ENCODE measurements around the gene CUL4B.
"Not testable (repeated sequence)": the region's sequence is repeated elsewhere in the genome, so short reads cannot be mapped to it uniquely, and the experiment has no call there.

Gene CUL4B

DNA sequence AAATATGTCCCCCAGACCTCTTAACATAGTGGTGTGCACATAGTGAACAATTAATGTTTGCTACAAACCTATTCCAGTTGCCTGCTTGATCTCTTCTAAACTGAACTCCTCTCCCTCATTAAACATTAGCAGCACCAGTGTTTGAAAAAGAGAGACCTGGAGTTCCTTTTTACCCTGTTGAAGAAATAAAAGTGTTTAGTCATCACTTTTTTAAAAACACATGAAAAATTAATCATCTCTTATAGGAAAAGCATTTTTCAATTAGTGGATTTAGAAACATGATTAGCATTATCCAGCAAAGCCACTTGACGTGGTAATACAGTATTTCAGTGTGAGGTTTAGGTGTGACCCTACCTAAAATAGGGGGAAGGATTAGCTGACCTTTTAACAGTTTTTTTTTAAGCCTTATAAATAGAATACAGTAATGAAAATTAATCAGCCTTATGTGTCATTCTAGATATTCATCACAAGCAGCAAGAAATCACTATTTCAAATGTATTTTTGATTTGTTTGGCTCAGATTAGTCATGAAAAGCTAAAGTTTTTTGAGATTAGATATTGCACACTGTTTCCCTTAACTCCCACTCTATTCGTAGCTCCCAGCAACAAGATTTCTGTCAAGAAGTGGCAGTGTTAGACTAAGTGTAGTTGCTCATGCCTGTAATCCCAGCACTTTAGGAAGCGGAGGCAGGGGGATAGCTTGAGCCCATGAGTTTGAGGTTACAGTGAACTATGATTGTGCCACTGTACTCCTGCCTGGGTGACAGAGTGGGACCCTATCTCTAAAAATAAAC is 26.2 kb downstream of the CUL4B start:
- DNase-seq (ENCODE audit: extremely low read depth in 1 of 2, low read depth in 1 of 2) = no peak

DNA sequence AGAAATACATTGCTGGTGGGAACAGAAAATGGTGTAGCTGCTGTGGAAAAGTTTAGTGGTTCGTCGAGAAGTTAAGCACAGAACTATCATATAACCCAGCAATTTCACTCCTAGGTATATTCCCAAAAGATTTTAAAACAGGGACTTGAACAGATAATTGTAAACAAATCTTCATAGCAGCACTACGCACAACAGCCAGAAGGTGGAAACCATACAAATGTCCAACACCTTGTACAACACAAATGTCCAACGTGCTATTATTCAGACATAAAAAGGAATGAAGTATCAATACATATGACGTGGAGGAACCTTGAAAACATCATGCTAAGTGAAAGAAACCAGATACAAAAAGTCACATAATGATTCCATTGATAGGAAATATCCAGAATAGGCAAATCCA is 37.9 kb downstream of the CUL4B start:
- DNase-seq (ENCODE audit: extremely low read depth in 1 of 2, low read depth in 1 of 2) = no peak

DNA sequence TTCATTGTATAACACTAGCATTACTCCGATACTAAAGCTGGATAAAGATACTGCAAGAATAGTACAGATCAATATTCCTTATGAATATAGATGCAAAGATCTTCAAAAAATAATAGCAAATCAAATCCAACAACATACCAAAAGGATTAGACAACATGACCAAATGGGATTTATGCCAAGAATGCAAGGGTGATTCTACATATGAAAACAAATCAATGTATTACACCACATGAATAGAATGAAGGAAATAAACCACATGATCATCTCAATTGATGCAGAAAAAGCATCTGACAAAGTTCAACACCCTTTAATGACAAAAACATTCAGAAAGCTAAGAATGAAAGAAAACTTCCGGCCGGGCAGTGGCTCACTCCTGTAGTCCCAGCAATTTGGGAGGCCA is 42.8 kb downstream of the CUL4B start:
- no peak for DNase-seq (ENCODE audit: extremely low read depth in 1 of 2, low read depth in 1 of 2)

DNA sequence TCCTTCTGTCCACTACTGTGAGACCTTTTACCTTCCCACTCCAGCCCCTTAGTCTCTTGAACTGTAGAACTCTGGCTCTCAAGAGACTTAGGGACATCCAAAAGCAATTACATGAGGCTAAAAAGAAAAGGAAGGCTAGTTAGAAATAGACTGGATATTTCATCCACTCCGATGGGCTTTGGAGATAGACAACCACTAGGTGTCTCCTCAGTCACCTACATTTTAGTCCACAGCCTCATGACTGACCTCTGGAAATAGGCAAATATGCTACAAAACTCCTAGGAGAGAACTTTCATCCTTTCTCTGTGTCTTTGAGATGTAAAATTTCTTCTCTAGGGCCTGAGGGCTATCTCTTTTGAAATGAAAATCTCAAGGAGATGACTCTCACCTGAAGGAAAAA is 46.5 kb downstream of the CUL4B start:
- no peak for DNase-seq (ENCODE audit: extremely low read depth in 1 of 2, low read depth in 1 of 2)

DNA sequence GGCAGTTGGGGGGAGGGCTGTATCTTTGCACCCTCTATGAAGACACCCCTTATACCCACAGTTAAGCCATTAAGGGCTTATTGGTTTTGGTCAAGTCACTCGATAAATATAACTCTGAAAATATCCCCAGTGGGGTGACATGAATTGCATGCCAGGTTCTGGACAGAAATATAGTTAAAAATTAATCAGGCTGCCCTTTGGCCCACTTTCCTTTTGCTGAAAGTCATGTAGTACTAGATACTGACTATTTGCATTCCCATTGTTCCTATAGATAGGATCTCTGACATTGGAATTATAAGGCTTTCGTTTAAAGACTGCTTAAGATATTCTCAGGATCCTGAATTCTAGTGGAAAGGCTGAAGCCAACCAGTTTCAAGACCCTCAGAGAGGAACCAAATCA is 48.1 kb downstream of the CUL4B start:
- DNase-seq (ENCODE audit: extremely low read depth in 1 of 2, low read depth in 1 of 2) = no peak

DNA sequence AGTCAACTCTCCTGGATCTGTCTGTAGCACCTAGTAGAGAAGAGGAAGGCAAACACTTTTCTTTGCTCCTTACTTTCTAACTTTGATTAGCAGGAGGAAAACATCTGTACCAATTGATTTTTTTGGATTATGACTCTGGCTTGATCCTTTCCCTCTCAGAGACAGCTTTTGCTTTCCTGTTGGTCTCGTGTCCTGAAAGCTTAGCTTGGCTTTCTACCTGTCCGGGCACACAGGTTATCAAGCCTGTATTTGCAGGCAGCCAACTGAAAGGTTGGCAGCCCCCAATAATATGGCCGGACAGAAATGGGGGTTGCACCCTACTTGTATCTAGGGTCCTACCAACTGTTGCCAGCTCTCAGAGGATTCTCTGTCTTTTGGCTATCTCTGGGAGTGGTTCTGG is 48.5 kb downstream of the CUL4B start:
- DNase-seq (ENCODE audit: extremely low read depth in 1 of 2, low read depth in 1 of 2) = no peak

DNA sequence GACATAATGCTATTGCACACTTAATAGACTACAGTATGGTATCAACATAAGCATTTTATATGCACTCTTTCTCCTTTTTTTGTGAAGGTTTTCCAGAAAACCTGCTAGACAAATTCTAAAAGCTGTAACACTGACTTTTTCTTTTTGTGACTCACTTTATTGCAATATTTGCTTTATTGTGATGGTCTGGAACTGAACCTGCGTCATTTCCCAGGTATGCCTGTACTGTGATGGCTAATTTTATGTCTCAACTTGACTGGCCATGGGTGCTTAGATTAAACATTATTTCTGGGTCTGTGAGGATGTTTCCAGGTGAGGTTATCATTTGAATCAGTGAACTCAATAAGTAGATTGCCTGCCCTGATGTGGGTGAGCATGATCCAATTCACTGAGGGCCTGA is 56.2 kb downstream of the CUL4B start:
- no peak for DNase-seq (ENCODE audit: extremely low read depth in 1 of 2, low read depth in 1 of 2)

DNA sequence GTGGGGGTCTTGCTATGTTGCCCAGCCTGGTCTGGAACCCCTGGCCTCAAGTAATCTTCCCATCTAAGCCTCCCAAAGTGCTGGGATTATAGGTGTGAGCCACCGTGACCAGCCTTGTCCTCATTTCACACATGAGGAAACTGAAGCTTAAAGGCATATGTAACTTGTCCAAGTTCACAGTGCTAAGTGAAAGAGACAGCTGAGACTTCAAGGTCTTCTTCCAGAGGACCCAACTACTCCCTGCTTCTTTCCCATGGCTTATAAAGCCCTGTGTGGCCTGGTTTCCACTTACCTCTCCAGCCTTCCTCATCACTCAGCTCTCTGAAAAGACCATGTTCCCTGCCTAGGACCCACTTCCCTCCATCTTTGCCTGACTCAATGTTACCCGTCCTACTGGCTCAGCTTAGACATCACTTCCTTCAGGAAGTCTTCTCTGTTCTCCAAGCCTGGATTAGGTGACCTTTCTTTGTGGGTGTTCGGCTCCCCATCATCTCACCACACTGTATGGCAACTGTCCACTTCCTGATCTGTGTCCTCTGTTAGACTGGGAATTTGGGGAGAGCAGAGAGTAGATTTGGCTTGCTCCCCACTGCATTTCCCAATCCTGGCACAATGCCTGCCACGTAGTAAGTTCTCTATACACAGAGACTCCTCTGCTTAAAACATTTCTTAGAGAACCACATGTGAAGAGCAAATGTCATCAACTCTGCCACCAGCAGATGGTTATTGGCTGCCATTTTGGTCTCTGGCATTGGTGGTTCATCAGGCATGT is 61.3 kb downstream of the CUL4B start:
- no peak for DNase-seq (ENCODE audit: extremely low read depth in 1 of 2, low read depth in 1 of 2)

DNA sequence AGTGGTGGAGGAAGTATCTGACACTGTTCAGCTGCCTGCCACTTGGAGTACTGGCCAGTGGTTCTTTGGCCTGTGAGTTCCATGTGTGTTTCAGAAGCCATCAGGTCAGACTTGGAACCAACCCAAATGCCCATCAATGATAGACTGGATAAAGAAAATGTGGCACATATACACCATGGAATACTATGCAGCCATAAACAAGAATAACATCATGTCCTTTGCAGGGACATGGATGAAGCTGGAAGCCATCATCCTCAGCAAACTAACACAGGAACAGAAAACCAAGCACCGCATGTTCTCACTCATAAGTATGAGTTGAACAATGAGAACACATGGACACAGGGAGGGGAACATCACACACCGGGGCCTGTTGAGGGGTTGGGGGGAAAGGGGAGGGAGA is 70.6 kb downstream of the CUL4B start:
- DNase-seq (ENCODE audit: extremely low read depth in 1 of 2, low read depth in 1 of 2) = not testable (repeated sequence)

DNA sequence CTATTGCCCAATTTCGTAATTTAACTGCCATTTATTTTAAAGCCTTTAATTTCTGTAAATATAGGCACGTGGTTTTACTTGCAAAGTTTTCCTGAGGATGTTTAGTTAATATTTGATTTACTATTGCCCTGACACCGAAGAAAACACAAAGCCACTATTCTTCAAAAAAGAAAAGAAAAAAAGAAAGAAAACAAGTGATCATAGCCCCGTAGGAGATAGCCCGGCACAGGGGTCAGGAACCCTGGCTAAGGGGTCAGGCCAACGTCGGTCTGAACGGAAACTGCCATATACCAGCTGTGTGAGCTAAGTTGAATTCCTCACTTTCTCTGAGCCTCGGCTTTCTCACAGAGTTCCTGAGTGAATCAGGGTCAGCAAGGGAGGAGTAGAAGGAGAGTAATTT is 74.0 kb downstream of the CUL4B start:
- no peak for DNase-seq (ENCODE audit: extremely low read depth in 1 of 2, low read depth in 1 of 2)

DNA sequence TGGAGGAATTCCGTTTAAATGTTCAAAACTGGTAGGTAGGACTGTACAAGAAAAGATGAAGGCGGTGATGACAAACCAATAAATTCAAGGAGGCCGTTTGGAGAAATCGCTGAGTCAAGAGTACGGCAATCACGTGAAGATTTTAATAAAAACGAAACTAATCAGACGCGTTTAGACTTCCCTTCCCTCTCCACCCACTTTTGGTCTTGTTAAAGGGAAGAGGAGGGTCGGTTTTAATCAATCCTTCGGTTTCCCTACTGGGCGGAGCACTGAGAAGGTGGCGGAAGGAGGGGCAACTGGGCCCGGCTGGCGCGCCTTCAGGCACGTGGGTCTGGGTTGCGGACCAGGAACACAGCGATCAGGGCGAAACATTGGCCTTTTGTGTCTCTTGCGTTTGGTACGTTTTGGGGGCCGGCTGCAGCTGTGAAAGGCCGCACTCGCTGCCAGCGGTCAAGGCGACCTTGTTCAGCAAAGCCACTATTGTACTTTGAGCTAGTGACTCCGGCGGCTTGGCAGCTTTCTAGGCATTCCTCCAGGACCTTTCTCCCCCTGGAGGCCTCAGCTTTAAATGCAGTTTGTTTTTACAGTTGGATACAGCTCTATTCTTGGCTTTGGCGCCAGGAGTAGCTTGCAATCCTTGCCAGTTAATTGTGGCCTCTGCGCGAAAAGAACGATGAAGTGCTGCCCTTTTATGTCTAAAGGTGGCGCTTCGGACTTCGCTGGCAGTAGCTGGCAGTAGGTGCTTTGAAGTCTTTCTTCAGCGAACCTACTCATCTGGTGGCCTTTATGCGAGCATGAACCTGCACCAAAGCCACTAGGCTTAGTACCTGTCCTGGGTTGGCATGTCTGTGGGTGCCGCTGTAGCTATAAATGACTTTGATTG is 74.9 kb downstream of the CUL4B start:
- DNase-seq (ENCODE audit: extremely low read depth in 1 of 2, low read depth in 1 of 2) = no peak

DNA sequence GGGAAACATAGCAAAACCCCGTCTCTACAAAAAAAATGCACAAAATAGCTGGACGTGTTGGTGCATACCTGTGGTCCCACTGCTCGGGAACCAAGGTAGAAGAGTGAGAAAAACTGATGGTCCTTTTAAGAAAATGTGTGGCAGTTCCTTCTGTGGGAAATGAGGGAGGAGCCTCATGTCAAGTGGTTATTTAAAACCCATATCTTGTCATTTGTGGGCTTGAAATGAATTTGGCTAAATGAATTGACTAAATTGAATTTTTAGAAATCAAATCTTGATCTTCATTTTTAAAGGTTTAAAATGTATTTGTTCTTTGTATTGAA is 75.5 kb downstream of the CUL4B start:
- DNase-seq (ENCODE audit: extremely low read depth in 1 of 2, low read depth in 1 of 2) = no peak

DNA sequence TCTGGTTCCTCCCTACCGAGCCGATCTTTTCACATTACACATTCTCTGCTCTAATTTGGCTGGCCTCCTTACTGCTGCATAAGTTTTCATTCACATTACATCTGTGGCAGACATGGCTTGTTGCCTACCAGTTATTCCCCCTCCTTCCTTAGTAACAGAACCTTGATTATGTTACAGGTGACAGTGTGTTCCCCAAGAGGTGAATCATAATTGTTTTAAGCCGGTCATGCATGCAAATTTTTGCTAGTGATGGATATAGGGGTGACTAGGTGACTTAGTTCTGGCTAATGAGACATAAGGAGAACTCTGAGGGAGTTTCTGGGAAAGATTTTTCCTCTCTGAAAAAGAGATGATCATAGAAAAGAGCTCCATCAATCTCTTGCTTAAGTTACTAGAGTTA is 83.3 kb downstream of the CUL4B start:
- DNase-seq (ENCODE audit: extremely low read depth in 1 of 2, low read depth in 1 of 2) = no peak

DNA sequence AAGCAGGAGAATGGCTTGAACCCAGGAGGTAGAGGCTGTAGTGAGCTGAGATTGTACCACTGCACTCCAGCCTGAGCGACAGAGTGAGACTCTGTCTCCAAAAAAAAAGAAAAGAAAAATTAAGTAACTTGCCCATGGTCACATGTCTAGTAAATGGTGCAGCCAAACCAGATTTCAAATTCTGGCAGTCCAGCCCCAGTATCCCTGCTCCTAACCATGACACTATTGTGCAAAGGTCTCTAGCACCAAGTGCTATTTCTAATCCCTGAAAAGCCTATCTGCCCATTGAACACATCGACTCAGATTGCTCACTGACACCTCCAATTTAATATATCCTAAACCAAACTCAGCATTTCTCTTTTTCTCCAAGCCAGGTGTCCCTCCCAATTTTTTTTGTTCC is 84.0 kb downstream of the CUL4B start:
- no peak for DNase-seq (ENCODE audit: extremely low read depth in 1 of 2, low read depth in 1 of 2)

DNA sequence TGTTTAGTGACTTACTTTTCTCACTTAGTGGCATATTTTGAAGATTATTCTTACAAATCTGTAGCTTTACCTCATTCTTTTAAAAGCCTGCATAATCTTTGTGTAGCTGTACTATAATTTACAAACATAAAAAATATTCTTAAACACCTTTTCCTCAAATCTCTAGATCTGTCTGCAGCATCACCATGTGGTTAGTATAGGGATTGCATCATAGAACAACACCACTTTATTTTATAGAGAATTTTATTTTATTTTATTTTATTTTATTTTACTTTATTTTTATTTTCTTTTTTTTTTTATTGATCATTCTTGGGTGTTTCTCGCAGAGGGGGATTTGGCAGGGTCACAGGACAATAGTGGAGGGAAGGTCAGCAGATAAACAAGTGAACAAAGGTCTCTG is 85.3 kb downstream of the CUL4B start:
- not testable (repeated sequence) for DNase-seq (ENCODE audit: extremely low read depth in 1 of 2, low read depth in 1 of 2)
